NCI-H2227 (cell line): ENCODE data around the gene MED26.
A peak's percentile ranks its signal among the peaks of the same experiment; 100 is the strongest.

Experiments
- DNase-seq: peaks from one replicate; lab custom pipeline; 2025; ENCODE audit not compliant: unreplicated experiment; lab: John Stamatoyannopoulos, UW

Gene MED26

DNA sequence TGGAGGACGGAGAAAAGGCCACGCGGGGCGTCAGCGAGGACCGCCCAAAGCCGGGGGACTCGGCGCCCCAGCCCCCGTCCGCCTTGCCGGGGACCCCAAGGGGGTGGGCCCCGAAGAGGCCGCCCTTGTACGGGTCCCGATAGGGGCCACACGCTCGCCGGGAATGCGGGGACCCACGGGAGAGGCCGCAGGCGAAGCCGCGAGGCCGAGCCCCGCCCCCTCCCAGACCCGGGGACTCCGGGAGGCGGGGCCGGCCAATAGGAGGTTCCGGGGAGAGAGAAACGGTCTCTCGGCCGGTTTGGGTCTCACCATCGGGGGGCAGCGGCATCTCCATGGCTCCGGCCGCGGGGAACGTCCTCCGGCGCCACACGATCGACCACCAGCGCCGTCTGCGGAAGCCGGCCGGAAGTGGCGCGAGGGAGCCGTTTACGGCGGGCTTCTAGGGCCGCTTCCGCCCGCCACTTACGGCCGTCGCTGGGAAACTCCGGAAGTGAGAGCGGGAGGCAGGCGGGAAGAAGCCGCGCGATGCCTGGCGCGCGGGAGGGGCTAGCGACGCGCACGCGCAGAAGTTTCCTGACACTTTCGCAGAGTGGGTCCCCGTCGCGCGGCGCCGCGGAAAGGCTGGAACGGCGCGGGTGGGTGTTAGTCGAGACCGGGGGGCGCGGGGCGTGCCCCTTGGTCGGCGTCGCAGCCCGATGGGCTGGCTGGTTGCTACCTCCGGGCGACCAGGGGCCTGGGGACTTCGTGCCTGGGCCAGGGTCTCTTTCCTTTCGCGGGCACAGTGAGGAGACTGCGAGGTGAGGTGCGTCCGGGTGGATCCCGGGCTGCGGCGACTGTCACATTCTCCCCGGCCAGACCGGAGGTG lies 85.7 kb downstream of the MED26 start, which contains the start of gene CHERP:
Gene CHERP (minus strand): TSS at position 393 of the 865 bp plus-strand sequence. CDS start 59 bp downstream, at position 334.
- peak; percentile 96 for DNase-seq

GRCh38 chr19:16541526-16542044 lies 86.4 kb downstream of the MED26 start:
- peak; percentile 53 for DNase-seq

GRCh38 chr19:16540948-16541347 lies 87.1 kb downstream of the MED26 start:
- DNase-seq: no peak

DNA sequence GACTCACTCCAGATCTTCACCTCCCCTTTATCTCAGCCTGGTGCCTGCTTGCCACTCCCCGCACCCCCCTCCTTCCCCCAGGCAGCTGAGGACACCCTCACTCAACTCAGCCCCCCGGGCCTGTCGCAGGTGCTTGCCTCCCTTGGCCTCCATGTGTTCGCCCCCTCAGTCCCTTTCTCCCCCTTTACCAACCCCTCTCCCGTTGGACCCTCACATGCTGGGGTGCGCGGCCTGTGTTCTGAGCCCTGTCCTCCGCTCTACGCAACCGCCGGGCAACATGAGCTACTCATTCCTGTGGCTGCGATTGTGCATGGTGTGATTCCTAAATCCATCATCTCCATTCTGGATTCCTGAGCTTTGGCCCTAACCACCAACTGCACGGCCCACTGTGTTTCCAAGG lies 90.9 kb downstream of the MED26 start:
- DNase-seq: no peak

GRCh38 chr19:16536130-16536529 lies 91.9 kb downstream of the MED26 start:
- DNase-seq: no peak

DNA sequence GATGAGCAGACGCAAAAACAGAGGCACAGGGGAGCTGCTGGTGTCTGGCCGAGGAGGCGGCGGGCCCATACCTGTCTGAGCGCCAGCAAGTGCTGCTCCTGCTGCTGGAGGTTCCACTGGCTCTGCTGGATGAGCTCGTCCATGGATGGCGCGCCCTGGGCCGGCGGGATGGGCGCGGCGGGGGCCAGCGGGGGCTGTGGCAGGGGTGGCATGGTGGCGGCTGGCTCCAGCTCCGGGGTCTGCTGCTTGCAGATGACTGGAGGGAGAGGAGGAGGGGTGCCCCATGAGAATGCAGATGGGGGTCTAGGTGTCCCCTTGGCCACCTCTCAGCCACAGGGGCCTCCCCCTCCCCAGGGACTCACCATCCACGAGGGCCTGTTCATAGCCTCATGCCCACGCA lies 92.6 kb downstream of the MED26 start:
- no peak for DNase-seq

- no peak for DNase-seq
Observed at GRCh38 chr19:16532440-16533234, 95.4 kb downstream of the MED26 start.

- no peak for DNase-seq
Observed at GRCh38 chr19:16531380-16531669, 96.7 kb downstream of the MED26 start.

DNA sequence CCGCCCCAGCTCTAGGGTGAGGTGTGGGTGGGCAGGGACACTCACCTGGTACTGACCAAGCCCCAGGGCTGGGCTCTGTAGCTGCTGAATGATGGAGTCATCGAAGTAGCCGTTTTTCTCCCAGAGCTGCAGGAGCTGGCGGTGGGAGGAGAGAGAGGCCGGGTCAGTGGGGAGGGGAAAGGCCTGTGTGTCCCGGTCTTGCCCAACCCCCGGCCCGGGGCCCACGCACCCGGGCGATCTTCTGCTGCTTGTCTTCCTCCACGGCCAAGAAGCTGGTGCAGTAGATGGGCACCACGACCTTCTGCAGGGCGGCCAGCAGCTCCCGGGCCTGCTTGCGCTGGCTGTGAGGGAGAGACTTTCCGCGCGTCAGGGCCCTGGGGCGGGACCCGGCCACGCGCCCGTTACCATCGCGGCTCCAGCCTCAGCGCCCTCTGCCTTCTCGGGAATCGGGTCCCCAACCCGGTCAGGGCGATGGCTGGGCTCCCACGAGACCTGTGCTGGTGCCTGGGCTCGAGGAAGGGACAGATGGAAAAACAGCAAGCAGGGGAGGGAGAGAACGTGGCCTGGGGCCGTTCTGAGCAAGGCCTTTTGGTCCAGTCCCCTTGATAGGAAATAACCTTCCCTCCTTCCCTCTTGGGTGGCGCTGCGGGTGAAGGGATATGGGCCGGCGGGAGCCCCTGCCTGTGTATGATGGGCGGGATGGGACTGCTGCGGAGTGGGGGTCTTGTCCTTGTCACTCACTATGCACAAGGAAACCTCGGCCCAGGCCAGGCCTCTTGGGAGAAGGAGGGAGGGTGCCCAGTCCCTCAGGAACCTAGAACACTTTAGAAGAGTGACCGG lies 97.2 kb downstream of the MED26 start:
- DNase-seq: no peak

DNA sequence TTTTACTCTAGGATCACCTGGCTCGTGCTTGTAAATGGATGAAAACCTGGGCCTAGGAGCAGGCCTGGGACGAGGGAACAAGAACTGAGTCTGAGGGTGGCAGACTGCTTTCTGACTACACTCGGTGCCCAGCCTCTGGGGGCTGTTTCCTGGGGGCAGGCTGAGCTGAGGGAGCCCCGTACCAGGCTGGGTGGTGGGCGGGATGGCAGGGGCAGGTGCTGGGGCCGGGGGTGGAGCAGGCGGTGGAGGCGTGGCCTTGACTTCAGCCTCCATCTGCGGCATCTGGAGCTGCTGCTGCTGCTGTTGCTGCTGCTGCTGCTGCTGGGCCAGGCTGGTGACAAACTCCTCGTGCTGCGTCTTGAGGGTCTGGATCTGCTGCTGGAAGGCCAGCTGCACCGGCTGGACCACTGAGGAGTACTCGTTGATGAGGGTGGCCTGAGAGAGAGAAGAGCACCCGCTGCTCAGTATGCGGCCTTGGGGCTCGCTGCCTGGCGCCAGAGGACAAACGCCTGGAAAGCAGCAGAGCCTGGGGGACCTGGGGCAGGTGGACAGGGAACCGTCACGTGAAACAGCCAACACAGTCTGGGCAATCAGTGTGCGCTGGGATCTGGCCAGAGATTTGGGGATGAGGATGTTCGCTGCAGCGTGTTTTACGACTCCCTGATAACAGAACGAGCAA lies 98.4 kb downstream of the MED26 start:
- no peak for DNase-seq

GRCh38 chr19:16527971-16528521 lies 100.0 kb downstream of the MED26 start:
- no peak for DNase-seq

- DNase-seq: no peak
Observed at GRCh38 chr19:16527334-16527935, 100.6 kb downstream of the MED26 start.

- DNase-seq: no peak
Observed at GRCh38 chr19:16525751-16526481, 102.1 kb downstream of the MED26 start.

GRCh38 chr19:16524991-16525734 lies 102.8 kb downstream of the MED26 start:
- no peak for DNase-seq
